Activated T-helper 1 cell treated with anti-CD3 and anti-CD28 coated beads, Interleukin-2, amount 50 U/mL, for 16 hours (primary cell): Measurements from ENCODE around the gene ANKH.

ENCODE experiments used
- DNase-seq, 2 donors: peaks; one replicate each; pipeline ENCODE4 v3.0.0-alpha.2; 2020; ENCODE audit warnings: low read depth in 1 of 2, low spot score in 1 of 2

Gene ANKH

DNA sequence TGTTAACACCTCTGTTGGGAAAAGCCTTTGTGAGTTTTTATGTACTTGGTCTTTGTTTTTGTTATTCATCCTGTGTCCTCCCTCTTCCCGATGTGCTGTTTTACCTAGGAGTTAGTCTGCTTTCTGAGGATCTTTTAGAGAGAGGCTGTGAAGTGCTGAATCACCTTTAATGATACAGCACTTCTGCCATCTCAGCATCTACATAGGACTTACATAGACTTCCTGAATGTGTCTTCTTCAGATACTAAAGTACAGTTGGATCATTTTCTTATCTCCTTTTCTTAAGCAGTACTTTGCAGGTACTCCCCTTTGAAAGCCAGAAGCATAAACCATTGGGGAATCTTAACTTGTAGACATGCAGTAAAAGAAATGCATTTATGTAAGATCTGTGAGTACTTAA is 175.5 kb downstream of the ANKH start:
- DNase-seq = no peak

DNA sequence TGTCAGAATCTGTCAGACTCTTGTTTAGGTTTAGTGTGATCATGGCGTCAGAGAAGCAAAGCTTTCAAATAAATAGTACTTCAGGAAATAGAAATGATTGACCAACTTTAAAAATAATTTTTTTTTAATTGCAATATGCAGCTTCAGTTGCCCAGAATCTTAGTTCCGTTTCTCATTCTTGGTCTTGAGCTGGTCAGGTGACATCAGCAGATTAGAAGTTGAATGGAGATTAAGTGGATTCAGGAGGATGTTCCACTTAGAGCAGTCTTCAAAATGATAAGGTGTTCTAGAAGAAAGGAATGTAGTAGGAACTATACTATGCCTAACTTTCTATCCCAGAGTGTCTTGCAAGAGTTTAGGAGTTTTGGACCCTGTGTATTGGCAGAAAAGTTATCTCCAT is 176.4 kb downstream of the ANKH start:
- DNase-seq = no peak

- no peak for DNase-seq
Observed at GRCh38 chr5:14693070-14693469, 178.5 kb downstream of the ANKH start.

DNA sequence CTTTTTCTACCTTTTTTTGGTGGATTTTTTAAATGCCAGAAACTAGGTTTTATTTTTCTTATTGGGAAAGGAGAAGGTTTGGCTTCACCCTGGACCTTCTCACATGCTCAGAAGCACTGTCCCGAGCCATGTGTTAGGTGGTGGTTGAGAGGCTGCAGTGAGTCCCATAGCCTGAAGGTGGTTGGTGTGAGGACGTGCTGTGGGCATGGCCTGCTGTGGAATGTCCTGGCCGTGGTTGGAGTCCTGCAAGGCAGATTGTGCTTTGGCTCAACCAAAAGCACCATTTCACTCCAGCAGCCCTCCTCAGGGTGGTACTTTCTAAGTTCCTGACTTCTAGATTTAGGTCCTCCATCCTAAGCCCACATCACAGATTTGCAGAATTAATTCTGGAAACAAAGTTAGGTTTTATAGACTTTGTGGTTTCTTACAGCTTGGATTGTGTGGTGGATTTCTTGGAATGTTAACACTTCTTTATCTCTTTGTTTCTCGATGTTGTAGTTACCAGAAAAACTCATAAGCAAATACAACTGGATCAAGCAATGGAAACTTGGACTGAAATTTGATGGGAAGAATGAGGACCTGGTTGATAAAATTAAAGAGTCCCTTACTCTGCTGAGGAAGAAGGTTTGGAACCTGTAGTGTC is 184.4 kb downstream of the ANKH start:
- no peak for DNase-seq

GRCh38 chr5:14686517-14686916 is 185.1 kb downstream of the ANKH start:
- DNase-seq = no peak

- no peak for DNase-seq
Observed at GRCh38 chr5:14685757-14686156, 185.8 kb downstream of the ANKH start.

GRCh38 chr5:14684757-14685156 is 186.8 kb downstream of the ANKH start:
- no peak for DNase-seq

DNA sequence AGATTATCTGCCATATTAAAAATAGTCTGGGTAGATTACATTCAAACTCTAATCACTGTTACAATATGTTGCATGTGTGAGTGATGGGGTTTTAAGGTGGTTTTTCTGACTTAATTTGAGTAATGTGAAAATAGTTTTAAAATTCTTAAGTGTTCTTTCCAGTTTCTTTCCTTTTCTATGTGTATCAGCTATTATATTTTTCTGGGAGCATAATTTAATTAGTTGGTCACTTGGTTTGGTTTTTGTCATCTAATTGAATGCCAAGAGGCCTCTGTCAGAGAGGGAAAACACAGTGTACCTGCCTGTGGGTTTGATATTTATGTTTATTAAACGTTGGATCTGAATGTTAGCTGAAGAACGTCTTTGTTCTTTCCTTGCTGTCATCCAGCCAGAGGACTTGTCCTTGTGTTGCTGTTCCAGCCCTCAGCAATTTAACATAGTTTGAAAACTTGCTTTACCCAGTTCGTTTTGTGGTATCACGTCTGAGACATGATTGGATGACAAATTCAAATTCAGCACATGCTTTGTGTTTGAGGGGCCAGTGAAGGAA is 187.6 kb downstream of the ANKH start:
- no peak for DNase-seq

DNA sequence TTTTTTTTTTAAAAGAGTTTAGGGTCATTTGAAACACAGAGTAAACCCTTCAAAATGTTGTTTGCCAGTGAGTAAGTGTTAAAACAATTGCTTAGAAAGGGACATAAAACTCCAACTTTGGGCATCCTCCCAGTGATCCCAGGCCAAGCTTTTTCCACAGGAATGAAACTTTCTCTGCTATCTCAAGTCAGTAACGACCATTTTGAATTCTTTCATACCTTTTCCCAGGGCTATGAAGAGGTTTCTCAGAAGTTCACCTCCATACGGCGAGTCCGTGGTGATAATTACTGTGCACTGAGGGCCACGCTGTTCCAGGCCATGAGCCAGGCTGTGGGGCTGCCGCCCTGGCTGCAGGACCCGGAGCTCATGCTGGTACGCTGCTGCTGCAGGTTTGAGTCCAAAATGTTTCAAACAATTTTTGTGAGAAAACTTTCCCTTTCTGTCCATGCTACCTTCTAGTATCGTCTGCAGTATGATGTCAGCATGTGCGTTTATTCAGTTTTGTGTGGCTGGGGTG is 190.3 kb downstream of the ANKH start:
- DNase-seq = no peak

- no peak for DNase-seq
Observed at GRCh38 chr5:14679595-14679994, 192.0 kb downstream of the ANKH start.

DNA sequence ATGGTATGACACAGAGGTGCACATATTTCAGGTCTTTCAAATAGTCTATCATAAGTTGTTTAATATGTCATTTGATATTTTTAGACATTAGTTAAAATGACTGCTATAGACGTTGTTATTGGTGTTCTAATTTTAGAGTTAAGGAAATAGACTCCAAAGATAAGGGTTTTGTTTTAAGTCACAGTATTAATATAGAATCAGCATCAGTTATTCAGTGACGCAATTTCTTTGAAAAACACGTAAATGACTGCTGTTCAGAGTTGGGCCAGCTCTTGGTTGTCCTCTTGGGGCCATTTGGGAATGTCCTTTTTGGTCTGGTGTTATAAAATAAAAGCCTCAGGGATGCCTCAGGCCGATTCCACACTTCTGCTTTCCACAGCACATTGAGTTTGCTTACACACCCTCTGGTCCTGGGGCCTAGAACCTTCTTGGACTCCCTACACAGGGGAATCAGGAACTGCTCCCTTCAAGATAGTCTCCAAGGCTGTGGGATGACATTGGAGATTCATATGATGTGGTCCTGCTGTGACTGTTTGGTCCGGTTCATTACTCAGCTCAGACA is 192.7 kb downstream of the ANKH start:
- DNase-seq = no peak

GRCh38 chr5:14676320-14676719 is 195.3 kb downstream of the ANKH start:
- DNase-seq = no peak

GRCh38 chr5:14675865-14676300 is 195.7 kb downstream of the ANKH start:
- DNase-seq = no peak

DNA sequence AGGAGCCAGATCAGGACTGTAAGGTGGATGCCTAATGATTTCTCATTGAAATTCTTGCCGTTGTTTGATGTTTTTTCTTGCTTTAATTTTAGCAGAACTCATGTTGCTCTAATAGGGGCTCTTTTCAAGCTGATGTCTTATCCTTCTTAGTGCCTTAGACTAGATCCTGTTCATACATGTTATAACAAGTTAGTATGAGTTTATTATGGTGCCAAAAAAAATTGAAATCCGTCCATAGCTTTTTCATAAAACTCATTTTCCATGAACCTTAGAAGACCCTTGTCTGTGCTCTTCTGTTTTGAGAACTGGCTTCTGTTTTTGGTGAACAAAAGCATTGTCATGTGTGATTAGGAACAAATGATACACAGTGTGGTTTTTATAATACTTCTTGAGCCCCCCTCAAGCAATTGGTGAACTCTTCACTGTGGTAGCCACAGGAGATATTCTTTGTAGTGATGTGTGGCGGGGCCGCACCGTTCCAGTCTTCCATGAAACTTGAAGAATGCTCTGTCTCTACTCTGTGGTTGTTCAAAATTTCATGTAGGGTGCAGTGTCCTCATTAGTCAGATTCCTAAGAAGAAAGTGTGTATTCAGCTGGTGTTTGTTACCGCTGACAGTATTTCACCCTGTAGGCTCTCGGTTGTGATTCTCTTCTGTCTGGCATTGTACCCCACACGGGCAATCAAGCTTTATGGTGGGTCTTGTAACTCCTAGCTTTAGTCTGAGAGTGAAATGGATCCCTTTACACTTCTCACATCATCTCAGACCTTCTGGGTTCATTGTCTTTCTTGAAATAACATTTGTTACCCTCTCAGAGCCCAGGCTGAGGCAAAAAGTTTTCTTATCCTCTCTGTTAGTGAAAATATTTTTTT is 196.4 kb downstream of the ANKH start:
- DNase-seq = no peak

DNA sequence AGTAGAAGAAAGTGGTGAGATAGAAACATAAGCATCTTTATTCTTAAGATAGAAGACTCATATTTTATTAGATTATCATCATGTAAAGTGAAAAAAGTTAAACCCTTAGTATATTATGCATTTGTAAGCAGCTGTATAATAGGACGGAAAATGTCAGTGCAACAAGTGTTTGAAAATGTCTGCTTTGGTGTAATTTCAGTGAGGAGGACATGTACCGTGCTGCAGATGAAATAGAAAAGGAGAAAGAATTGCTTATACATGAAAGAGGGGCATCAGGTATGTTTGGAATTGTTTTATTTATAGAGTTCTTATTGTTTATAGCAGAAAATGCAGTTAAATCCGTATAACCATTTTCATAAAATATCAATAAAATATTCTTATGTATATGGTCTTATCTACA is 198.1 kb downstream of the ANKH start:
- DNase-seq = no peak

- DNase-seq = no peak
Observed at GRCh38 chr5:14672484-14673394, 198.8 kb downstream of the ANKH start.

GRCh38 chr5:14672082-14672481 is 199.5 kb downstream of the ANKH start:
- DNase-seq = no peak

- DNase-seq = no peak
Observed at GRCh38 chr5:14671414-14671813, 200.2 kb downstream of the ANKH start.

DNA sequence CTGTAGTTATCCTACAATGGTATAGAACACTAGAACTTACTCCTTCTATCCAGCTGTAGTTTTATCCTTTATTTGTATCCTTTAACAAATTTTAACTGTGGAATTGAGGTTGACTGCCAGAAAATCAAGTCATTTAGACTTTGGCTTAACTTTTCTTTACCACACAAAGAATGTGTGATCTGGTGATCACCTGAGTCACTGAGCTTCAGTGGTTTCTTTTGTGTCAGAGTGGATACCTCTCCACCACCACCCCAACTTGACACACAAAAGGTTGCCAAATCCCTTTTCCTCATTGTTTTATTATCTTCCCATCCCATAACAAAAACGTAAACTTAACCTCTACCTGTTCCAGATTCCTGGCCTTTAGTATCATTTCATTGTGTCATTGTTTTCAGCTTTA is 201.6 kb downstream of the ANKH start:
- no peak for DNase-seq

DNA sequence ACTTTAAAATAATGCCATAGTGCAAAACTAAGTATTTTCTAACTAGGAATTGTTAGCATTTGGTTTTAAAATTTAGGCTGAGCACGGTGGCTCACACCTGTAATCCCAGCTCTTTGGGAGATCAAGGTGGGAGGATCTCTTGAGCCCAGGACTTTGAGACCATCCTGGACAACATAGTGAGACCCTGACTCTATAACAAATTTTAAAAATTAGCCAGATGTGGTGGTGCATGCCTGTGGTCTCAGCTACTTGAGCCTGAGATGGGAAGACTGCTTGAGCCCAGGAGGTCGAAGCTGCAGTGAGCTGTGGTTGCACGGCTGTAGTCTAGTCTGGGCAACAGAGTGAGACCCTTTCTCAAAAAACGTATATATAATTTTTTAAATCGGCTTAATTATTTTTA is 202.2 kb downstream of the ANKH start:
- DNase-seq = no peak

DNA sequence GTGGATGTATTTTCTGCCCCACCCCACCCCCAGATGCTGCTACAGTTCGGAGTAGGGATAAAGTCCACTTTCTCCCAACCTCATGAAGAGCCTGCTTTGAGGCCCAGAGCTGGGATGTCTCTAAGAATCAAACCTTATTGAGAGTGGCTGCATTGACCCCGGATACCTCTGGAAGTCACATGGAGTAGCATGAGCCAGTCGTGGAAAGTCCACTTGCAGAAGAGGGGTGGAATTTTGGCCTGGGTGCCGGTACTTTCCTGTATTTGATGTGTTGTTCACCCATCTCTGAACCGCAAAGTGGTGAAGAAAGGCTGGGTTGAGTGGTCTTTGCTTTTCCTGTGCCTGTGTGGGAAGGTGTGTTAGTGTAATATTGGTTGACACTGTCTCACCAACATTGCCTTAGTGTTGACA is 203.4 kb downstream of the ANKH start:
- no peak for DNase-seq
